ENCODE data around the gene TCF19.
"Not testable (repeated sequence)": the region's sequence is repeated elsewhere in the genome, so short reads cannot be mapped to it uniquely, and the experiment has no call there.

GRCh38 chr6:31183859-31184258, 25.5 kb downstream of the TCF19 start:
- not testable (repeated sequence) for TF ChIP-seq CTCF, POLR2A (IDR thresholded peaks at IDR 0.05)

Data from ovary (tissue), 3 donors.